ENCODE measurements around the gene ZNF543.

GRCh38 chr19:57377498-57378146 lies 57.4 kb downstream of the ZNF543 start:
- TF ChIP-seq HIVEP1 (CRISPR knock-in tag; IDR thresholded peaks at IDR 0.05), result no peak
- no peak for TF ChIP-seq RELA (CRISPR knock-in tag; IDR thresholded peaks at IDR 0.05)
